Measurements from ENCODE around the gene NOG.
A peak's percentile ranks its signal among the peaks of the same experiment; 100 is the strongest.

The NOG gene

DNA sequence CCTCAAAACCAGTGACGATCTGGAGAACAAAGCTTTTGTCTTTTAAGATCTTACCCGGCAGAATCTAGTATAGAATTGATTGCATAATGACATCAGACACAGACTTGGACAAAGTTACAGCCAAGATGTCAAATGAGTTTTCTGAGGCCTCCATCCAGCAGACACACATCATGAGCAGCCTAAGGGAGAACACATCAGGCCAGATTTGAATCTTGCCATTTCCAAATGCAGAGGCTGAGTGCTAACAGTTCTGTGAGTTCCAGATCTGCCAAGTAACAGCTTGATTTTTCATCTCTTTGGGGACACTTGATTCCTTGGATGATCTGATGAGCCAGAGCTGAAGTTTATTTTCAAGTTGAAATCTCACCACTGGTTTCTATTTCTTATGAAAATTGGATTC lies 21.0 kb downstream of the NOG start:
- no peak overlapping the region for H3K4me3 ChIP-seq (ENCODE audit: low read depth, low read length)
- DNase-seq (ENCODE audit: low read depth), result no peak
- TF ChIP-seq, protein P1, sequence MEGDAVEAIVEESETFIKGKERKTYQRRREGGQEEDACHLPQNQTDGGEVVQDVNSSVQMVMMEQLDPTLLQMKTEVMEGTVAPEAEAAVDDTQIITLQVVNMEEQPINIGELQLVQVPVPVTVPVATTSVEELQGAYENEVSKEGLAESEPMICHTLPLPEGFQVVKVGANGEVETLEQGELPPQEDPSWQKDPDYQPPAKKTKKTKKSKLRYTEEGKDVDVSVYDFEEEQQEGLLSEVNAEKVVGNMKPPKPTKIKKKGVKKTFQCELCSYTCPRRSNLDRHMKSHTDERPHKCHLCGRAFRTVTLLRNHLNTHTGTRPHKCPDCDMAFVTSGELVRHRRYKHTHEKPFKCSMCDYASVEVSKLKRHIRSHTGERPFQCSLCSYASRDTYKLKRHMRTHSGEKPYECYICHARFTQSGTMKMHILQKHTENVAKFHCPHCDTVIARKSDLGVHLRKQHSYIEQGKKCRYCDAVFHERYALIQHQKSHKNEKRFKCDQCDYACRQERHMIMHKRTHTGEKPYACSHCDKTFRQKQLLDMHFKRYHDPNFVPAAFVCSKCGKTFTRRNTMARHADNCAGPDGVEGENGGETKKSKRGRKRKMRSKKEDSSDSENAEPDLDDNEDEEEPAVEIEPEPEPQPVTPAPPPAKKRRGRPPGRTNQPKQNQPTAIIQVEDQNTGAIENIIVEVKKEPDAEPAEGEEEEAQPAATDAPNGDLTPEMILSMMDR (IDR thresholded peaks at IDR 0.05; ENCODE audit: insufficient read depth, low read depth, low read length, missing control alignments), result no peak

DNA sequence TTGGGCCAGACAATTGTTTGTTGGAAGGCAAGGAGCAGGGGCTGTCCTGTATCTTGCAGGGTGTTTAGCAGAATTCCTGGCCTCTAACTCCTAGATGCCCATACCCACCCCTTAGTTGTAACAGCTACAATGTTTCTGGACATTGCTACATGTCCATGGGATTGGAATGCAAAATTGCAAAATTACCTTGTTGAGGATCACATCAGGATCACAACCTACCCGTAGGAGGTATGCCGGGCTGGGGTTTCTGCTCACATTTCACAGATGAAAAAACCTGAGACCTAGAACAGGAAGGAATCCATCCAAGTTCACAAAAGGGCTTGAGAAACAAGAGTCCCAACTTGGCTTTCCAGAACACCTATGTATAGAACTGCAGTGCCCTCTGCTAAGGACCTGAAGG lies 22.7 kb downstream of the NOG start:
- TF ChIP-seq, protein P1 (IDR thresholded peaks at IDR 0.05; ENCODE audit: insufficient read depth, low read depth, low read length, missing control alignments), result no peak
- no peak overlapping the region for H3K4me3 ChIP-seq (ENCODE audit: low read depth, low read length)
- no peak for DNase-seq (ENCODE audit: low read depth)

DNA sequence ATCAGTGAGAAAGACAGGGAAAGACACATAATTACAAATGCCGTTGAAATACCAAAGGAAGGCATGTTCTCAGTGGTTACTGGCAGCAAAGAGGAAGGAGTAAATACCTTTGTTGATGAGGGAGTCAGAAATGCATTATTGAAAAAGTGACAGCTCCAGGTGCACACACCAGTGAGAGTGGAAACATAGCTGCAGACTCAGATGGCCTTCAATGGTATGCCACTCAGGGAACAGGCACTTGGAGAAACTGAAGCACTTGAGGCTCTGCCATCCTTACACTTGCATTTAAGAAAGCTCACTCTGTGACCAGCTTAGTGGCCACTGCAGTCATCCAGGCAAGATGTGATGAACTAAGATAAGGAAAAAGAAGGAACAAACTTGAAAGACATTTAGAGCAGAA lies 29.9 kb downstream of the NOG start:
- no peak for DNase-seq (ENCODE audit: low read depth)
- H3K4me3 ChIP-seq (ENCODE audit: low read depth, low read length), result no peak overlapping the region
- TF ChIP-seq, protein P1 (IDR thresholded peaks at IDR 0.05; ENCODE audit: insufficient read depth, low read depth, low read length, missing control alignments), result no peak

DNA sequence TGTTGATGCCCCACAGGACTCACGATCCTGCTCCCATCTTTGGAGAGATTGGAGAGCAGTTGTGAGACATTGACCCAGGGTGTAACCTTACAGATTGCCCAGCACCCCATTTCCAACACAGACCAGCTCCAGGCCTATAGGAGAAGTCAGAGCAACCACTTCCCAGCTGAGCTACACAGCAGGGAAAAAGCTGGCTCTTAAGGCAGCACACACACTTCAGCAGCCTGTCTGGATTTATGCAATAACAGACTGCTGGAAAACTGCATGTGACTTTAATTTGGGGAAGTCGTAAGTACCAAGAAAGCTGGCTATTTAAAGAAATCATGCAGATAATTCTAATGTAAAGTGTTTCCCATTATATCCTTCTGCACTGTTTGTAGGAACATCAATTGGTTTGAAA lies 30.8 kb downstream of the NOG start:
- no peak for DNase-seq (ENCODE audit: low read depth)
- no peak overlapping the region for H3K4me3 ChIP-seq (ENCODE audit: low read depth, low read length)
- TF ChIP-seq, protein P1 (IDR thresholded peaks at IDR 0.05; ENCODE audit: insufficient read depth, low read depth, low read length, missing control alignments), result no peak

DNA sequence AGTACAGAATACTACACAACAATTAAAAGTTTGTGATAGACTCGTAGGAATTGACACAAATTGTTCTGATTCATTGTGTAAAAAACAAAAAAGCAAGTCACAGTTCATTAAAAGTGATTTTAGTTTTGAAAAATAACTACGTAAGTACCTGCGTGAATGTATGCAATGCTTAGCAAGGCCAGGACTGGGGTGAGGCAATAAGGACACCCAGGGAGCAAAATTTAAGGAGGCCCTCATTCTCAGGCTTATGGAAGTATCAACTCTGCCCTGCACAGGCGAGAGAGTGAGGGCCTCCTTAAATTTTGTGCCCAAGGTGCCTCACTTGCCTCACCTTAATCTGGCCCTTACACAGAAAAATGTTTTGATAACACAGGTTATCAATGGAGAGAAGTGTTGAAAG lies 31.4 kb downstream of the NOG start:
- no peak for DNase-seq (ENCODE audit: low read depth)
- TF ChIP-seq, protein P1 (IDR thresholded peaks at IDR 0.05; ENCODE audit: insufficient read depth, low read depth, low read length, missing control alignments), result no peak
- H3K4me3 ChIP-seq (ENCODE audit: low read depth, low read length), result no peak overlapping the region

DNA sequence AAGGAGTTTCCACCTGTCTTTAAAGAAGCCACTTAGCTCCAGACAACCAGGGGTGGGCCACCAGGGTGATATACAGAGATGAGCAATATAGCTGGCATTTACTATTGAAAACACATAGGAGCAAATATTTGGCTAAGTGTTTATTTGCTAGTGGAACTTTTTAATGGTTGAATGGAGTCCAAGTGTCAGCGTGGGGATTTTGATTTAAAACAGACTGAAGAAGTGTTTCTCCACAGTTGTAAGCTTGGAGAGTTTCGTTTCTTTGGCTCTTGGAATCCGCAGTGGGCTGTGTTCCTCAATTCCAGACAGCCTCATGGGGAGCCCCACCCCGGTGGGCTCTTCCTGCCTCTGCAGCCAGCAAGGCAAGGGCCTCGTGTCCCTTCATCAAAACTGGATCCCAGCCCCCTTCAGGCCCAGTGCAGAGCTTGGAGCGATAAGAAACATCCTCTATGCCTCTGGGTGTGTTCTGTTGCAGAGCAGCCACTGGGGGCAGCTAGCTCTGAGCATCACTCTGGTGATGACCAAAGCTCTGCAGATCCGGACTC lies 36.1 kb downstream of the NOG start:
- TF ChIP-seq, protein P1 (IDR thresholded peaks at IDR 0.05; ENCODE audit: insufficient read depth, low read depth, low read length, missing control alignments), result peak; percentile 18
- H3K4me3 ChIP-seq (ENCODE audit: low read depth, low read length), result no peak overlapping the region
- peak; percentile 3 for DNase-seq (ENCODE audit: low read depth)

DNA sequence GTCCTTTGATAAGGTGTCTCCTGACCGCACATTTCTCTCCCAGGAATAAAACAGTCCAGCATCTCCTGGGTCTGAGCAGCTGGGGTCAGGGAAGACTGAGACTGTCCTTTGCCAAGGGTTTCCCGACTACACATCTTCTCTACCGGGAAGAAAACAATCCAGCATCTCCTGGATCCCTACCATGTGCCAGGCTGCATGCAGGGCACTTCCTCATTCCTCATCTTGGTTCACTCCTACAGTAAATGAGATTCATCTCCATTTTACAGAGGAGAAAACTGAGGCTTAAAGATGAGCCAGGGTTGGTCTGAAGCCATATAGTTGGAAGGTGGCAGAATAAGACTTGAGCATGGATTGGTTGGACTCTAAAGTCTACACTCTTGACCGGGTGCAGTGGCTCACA lies 36.7 kb downstream of the NOG start:
- TF ChIP-seq, protein P1 (IDR thresholded peaks at IDR 0.05; ENCODE audit: insufficient read depth, low read depth, low read length, missing control alignments), result no peak

More for the DNA sequence above, 36.7 kb downstream of the NOG start:
- no peak for DNase-seq (ENCODE audit: low read depth)
- H3K4me3 ChIP-seq (ENCODE audit: low read depth, low read length), result no peak overlapping the region
